Keratinocyte (primary cell): ENCODE measurements around the gene ODAD2. TPM values are rescaled to one million over a fixed set of nuclear protein-coding genes. Genes with fewer than 3 reads are reported as not detected.

Experiments
- DNase-seq: peaks from one replicate; pipeline ENCODE4 v3.0.0-alpha.2; 2011; ENCODE audit warnings: low read depth, missing footprints, low spot score
- FAIRE-seq: peaks from 2 replicates; lab custom pipeline; 2011; peaks lifted over from hg19 to GRCh38; lab: Jason Lieb, UNC
- H2AFZ ChIP-seq: 2 replicates; pipeline ENCODE4 v1.6.0; 2012; ENCODE audit warnings: low read length, control low read depth, inconsistent platforms; ENCODE audit not compliant: control insufficient read depth
- H3K27ac ChIP-seq: 2 replicates; pipeline ENCODE4 v1.5.1; 2011; ENCODE audit warnings: low read length; ENCODE audit not compliant: control insufficient read depth, insufficient read depth
- H3K27me3 ChIP-seq: 3 replicates; pipeline ENCODE4 v1.6.0; 2011; ENCODE audit warnings: low read length; ENCODE audit not compliant: control insufficient read depth, insufficient read depth; ENCODE audit errors: extremely low read depth
- H3K36me3 ChIP-seq, 2 experiments: 2 replicates in 1 of 2; 3 replicates in 1 of 2; pipeline ENCODE4 v1.5.1; 2011; ENCODE audit warnings: low read length in 2 of 2, mild to moderate bottlenecking in 1 of 2; ENCODE audit not compliant: control insufficient read depth in 2 of 2, insufficient read depth in 2 of 2; ENCODE audit errors: extremely low read depth in 1 of 2
- H3K4me1 ChIP-seq: 3 replicates; pipeline ENCODE4 v1.5.1; 2011; ENCODE audit warnings: low read length; ENCODE audit not compliant: control insufficient read depth, insufficient read depth; ENCODE audit errors: extremely low read depth
- H3K4me2 ChIP-seq: 3 replicates; pipeline ENCODE4 v1.6.0; 2011; ENCODE audit warnings: low read depth, low read length; ENCODE audit not compliant: control insufficient read depth, insufficient read depth; ENCODE audit errors: extremely low read depth
- H3K4me3 ChIP-seq, 3 experiments: fragments of 200-600 bp in 1 of 3; sonication (generic) in 1 of 3; 2 replicates in 2 of 3; 3 replicates in 1 of 3; pipeline ENCODE4 v1.5.1; 2011 to 2016; ENCODE audit warnings: low read length in 3 of 3, mild to moderate bottlenecking in 3 of 3, control low read depth in 2 of 3, inconsistent platforms in 1 of 3, low read depth in 1 of 3, mixed read lengths in 1 of 3, mixed run types in 1 of 3, moderate library complexity in 1 of 3; ENCODE audit not compliant: control insufficient read depth in 2 of 3, insufficient read depth in 2 of 3; ENCODE audit errors: extremely low read depth in 1 of 3
- H3K79me2 ChIP-seq: 2 replicates; pipeline ENCODE4 v1.6.0; 2012; ENCODE audit warnings: low read length; ENCODE audit not compliant: control insufficient read depth, insufficient read depth
- H3K9ac ChIP-seq: 3 replicates; pipeline ENCODE4 v1.6.0; 2011; ENCODE audit warnings: low read length; ENCODE audit not compliant: control insufficient read depth, insufficient read depth; ENCODE audit errors: extremely low read depth
- H3K9me1 ChIP-seq: 3 replicates; pipeline ENCODE4 v1.6.0; 2011; ENCODE audit warnings: low read length; ENCODE audit not compliant: control insufficient read depth, insufficient read depth; ENCODE audit errors: extremely low read depth
- H3K9me3 ChIP-seq: 2 replicates; pipeline ENCODE4 v1.5.1; 2012; ENCODE audit warnings: low read depth, low read length; ENCODE audit not compliant: control insufficient read depth
- H4K20me1 ChIP-seq: 3 replicates; pipeline ENCODE4 v1.6.0; 2011; ENCODE audit warnings: low read length; ENCODE audit not compliant: control insufficient read depth, insufficient read depth; ENCODE audit errors: extremely low read depth
- CTCF ChIP-seq, 3 experiments: IDR thresholded peaks in 1 of 3; conservative IDR thresholded peaks in 1 of 3; optimal IDR thresholded peaks in 1 of 3; 2 replicates in 2 of 3; 3 replicates in 1 of 3; pipeline versions ENCODE3 to v1.5.1; 2011; ENCODE audit warnings: low read length in 3 of 3, mild to moderate bottlenecking in 3 of 3, moderate library complexity in 2 of 3, control low read depth in 1 of 3, inconsistent platforms in 1 of 3; ENCODE audit not compliant: insufficient read depth in 2 of 3; ENCODE audit errors: extremely low read depth in 1 of 3
- EZH2 ChIP-seq: IDR thresholded peaks from one replicate; pipeline ENCODE4 v1.6.1; 2012; ENCODE audit warnings: inconsistent platforms, mild to moderate bottlenecking, low read length, moderate library complexity
- dilution Hi-C: fragments of 300-500 bp; cut with MboI; formaldehyde crosslinking; loops from one replicate; pipeline ENCODE4 v1.7.0; 2020; ENCODE audit warnings: low sequenced_read_pairs; ENCODE audit not compliant: extremely low pct_ligation_motif_present
- polyA plus RNA-seq, 5 experiments: library from polyadenylated mRNA; depleted of rRNA in 3 of 5; stranded (reverse) in 3 of 5; stranded (forward) in 1 of 5; unstranded in 1 of 5; fragments of >200 nt; gene quantifications; 1 replicate in 1 of 5; 2 replicates in 3 of 5; 3 replicates in 1 of 5; pipeline versions ENCODE4 v1.2.1 to v1.2.3, GENCODE V29; 2011 to 2012; ENCODE audit warnings: missing spikeins in 2 of 5, low read depth in 1 of 5, low replicate concordance in 1 of 5
- small RNA-seq, 3 experiments: library from RNA; depleted of rRNA; stranded (forward); fragments of <200 nt; gene quantifications; one replicate each; pipeline ENCODE3, GENCODE V24; 2012; ENCODE audit warnings: low read depth in 3 of 3, low replicate concordance in 1 of 3; ENCODE audit not compliant: insufficient read length in 3 of 3

Gene ODAD2
- polyA plus RNA-seq, 1 donor (not counting 4 experiments of a cell fraction or from before 2014, with no cell fraction given), result not detected

GRCh38 chr10:27770181-27770580 lies 228.7 kb downstream of the ODAD2 start:
- Histone ChIP-seq H3K27me3 (peaks cover 5% of the 10 kb centered on the region), H3K36me3 (no peaks in the 10 kb centered on the region), H3K9me3 (no peaks in the 10 kb centered on the region), H3K79me2 (no peaks in the 10 kb centered on the region), H2AFZ (no peak overlapping the region), H4K20me1 (no peaks in the 10 kb centered on the region), H3K4me1 (no peaks in the 10 kb centered on the region), H3K9me1 (no peaks in the 10 kb centered on the region), H3K9ac (no peak overlapping the region), H3K4me3 (no peak overlapping the region), H3K4me2 (no peak overlapping the region), H3K27ac (no peak overlapping the region)
- no peak for FAIRE-seq
- DNase-seq, result no peak
- dilution Hi-C loops, result no loop called here
- TF ChIP-seq EZH2 (no peak), CTCF (optimal IDR thresholded peaks at IDR 0.05 in 1 of 3, IDR thresholded peaks at IDR 0.05 in 1 of 3, conservative IDR thresholded peaks at IDR 0.05 in 1 of 3; ENCODE audit: extremely low read depth in 1 of 3, insufficient read depth in 2 of 3, low read length in 3 of 3) (no peak)

Small RNAs within 50 kb of the gene (small RNA-seq; reads per million reads assigned to genes)
- 0 reads per million in 3 experiments for gene MRPS21P5
- gene RN7SKP132, result 0 reads per million in 3 experiments
